SK-N-SH treated with all-trans-retinoic acid at 6 μM for 48 hours (cell line): ENCODE results near the gene NCAPG2.

Source experiments
- ATAC-seq: fragments of 200-7000 bp; cut with Tn5 transposase; 3 replicates; pipeline ENCODE4 v1.9.1; 2020; ENCODE audit warnings: mild to moderate bottlenecking, moderate library complexity
- ARNTL ChIP-seq: fragments of 450-650 bp; formaldehyde crosslinking; IDR thresholded peaks from 2 replicates; pipeline ENCODE4 v1.5.0; 2020; ENCODE audit warnings: low read depth, mild to moderate bottlenecking, moderate library complexity, borderline replicate concordance
- BACH2 ChIP-seq: fragments of 250-450 bp; sonication (Bioruptor Pico); IDR thresholded peaks from 2 replicates; pipeline ENCODE4 v1.9.0; 2021; ENCODE audit warnings: mild to moderate bottlenecking, borderline replicate concordance
- CREB5 ChIP-seq: fragments of 250-450 bp; sonication (Bioruptor Pico); IDR thresholded peaks from 2 replicates; pipeline ENCODE4 v1.5.1; 2020; ENCODE audit warnings: low read depth, mild to moderate bottlenecking, moderate library complexity
- CSDC2 ChIP-seq: fragments of 250-450 bp; sonication (Bioruptor Pico); IDR thresholded peaks from 2 replicates; pipeline ENCODE4 v1.5.0; 2020; ENCODE audit warnings: mild to moderate bottlenecking, moderate library complexity
- CSRNP3 ChIP-seq: fragments of 250-450 bp; sonication (Bioruptor Pico); IDR thresholded peaks from 2 replicates; pipeline ENCODE4 v1.5.1; 2021; ENCODE audit warnings: mild to moderate bottlenecking, moderate library complexity
- ESRRG ChIP-seq: fragments of 250-450 bp; sonication (Bioruptor Pico); IDR thresholded peaks from 2 replicates; pipeline ENCODE4 v1.6.1; 2021; ENCODE audit warnings: mild to moderate bottlenecking
- GLIS3 ChIP-seq: fragments of 250-450 bp; sonication (Bioruptor Pico); IDR thresholded peaks from 2 replicates; pipeline ENCODE4 v1.5.0; 2020; ENCODE audit warnings: mild to moderate bottlenecking, moderate library complexity
- ISL1 ChIP-seq: fragments of 250-450 bp; sonication (Bioruptor Pico); IDR thresholded peaks from 2 replicates; pipeline ENCODE4 v2.1.2; 2022; ENCODE audit warnings: mild to moderate bottlenecking, moderate library complexity
- OSR1 ChIP-seq: fragments of 250-450 bp; sonication (Bioruptor Pico); IDR thresholded peaks from 2 replicates; pipeline ENCODE4 v1.8.0; 2022; ENCODE audit warnings: moderate library complexity, mild to moderate bottlenecking, inconsistent platforms
- PATZ1 ChIP-seq: fragments of 250-450 bp; sonication (Bioruptor Pico); IDR thresholded peaks from 2 replicates; pipeline ENCODE4 v1.8.0; 2020; ENCODE audit warnings: mild to moderate bottlenecking, moderate library complexity, borderline replicate concordance
- PPARA ChIP-seq: fragments of 250-450 bp; sonication (Bioruptor Pico); IDR thresholded peaks from 2 replicates; pipeline ENCODE4 v1.5.0; 2020; ENCODE audit warnings: mild to moderate bottlenecking, borderline replicate concordance
- RARB ChIP-seq: fragments of 250-450 bp; sonication (Bioruptor Pico); IDR thresholded peaks from 2 replicates; pipeline ENCODE4 v1.8.0; 2021; ENCODE audit warnings: mild to moderate bottlenecking, moderate library complexity
- SNAI2 ChIP-seq: fragments of 250-450 bp; sonication (Bioruptor Pico); IDR thresholded peaks from 2 replicates; pipeline ENCODE4 v1.5.0; 2020; ENCODE audit warnings: mild to moderate bottlenecking, moderate library complexity
- TCF4 ChIP-seq: fragments of 250-450 bp; sonication (Bioruptor Pico); IDR thresholded peaks from 2 replicates; pipeline ENCODE4 v1.8.0; 2021; ENCODE audit warnings: mild to moderate bottlenecking, moderate library complexity, borderline replicate concordance
- TOX ChIP-seq: fragments of 250-450 bp; sonication (Bioruptor Pico); IDR thresholded peaks from 2 replicates; pipeline ENCODE4 v1.8.0; 2021; ENCODE audit warnings: mild to moderate bottlenecking, moderate library complexity, borderline replicate concordance
- ZC3H10 ChIP-seq: fragments of 250-450 bp; sonication (Bioruptor Pico); IDR thresholded peaks from 2 replicates; pipeline ENCODE4 v1.5.1; 2021; ENCODE audit warnings: mild to moderate bottlenecking, moderate library complexity
- ZFP3 ChIP-seq: fragments of 250-450 bp; sonication (Bioruptor Pico); IDR thresholded peaks from 2 replicates; pipeline ENCODE4 v1.5.0; 2020; ENCODE audit warnings: mild to moderate bottlenecking, moderate library complexity
- ZFP30 ChIP-seq: fragments of 450-650 bp; formaldehyde crosslinking; IDR thresholded peaks from 2 replicates; pipeline ENCODE4 v1.5.0; 2022; ENCODE audit warnings: mild to moderate bottlenecking, moderate library complexity
- ZNF565 ChIP-seq: fragments of 450-650 bp; formaldehyde crosslinking; conservative IDR thresholded peaks from 2 replicates; pipeline ENCODE4 v1.5.0; 2020; ENCODE audit warnings: low read depth, mild to moderate bottlenecking, moderate library complexity
- TF ChIP-seq, protein P1 (sequence below): fragments of 250-450 bp; sonication (Bioruptor Pico); IDR thresholded peaks from 2 replicates; pipeline ENCODE4 v1.8.0; 2021; ENCODE audit warnings: low read depth, mild to moderate bottlenecking, moderate library complexity, borderline replicate concordance

NCAPG2 gene

GRCh38 chr7:158591944-158592343, 112.7 kb downstream of the NCAPG2 start:
- no peak for ATAC-seq
- TF ChIP-seq CSDC2 (no peak), ISL1 (CRISPR knock-in tag) (no peak), CREB5 (no peak)

- no peak for TF ChIP-seq OSR1
- TF ChIP-seq PATZ1 (CRISPR knock-in tag): no peak
- TF ChIP-seq, protein P1, sequence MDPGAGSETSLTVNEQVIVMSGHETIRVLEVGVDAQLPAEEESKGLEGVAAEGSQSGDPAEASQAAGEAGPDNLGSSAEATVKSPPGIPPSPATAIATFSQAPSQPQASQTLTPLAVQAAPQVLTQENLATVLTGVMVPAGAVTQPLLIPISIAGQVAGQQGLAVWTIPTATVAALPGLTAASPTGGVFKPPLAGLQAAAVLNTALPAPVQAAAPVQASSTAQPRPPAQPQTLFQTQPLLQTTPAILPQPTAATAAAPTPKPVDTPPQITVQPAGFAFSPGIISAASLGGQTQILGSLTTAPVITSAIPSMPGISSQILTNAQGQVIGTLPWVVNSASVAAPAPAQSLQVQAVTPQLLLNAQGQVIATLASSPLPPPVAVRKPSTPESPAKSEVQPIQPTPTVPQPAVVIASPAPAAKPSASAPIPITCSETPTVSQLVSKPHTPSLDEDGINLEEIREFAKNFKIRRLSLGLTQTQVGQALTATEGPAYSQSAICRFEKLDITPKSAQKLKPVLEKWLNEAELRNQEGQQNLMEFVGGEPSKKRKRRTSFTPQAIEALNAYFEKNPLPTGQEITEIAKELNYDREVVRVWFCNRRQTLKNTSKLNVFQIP (CRISPR knock-in tag): no peak
- TF ChIP-seq RARB (CRISPR knock-in tag): no peak
- TF ChIP-seq TCF4: no peak
- no peak for TF ChIP-seq CSDC2
- no peak for TF ChIP-seq CSRNP3
- no peak for TF ChIP-seq GLIS3 (CRISPR knock-in tag)
- TF ChIP-seq SNAI2: no peak
- no peak for TF ChIP-seq BACH2 (CRISPR knock-in tag)
- no peak for TF ChIP-seq ZFP3 (CRISPR knock-in tag)
- TF ChIP-seq ARNTL (CRISPR knock-in tag): no peak
- no peak for TF ChIP-seq ESRRG (CRISPR knock-in tag)
- no peak for TF ChIP-seq ZC3H10 (CRISPR knock-in tag)
- no peak for TF ChIP-seq PPARA (CRISPR knock-in tag)
- no peak for TF ChIP-seq TOX (CRISPR knock-in tag)
- TF ChIP-seq ZFP30 (CRISPR knock-in tag): no peak
- TF ChIP-seq ZNF565 (CRISPR knock-in tag): no peak
Observed at GRCh38 chr7:158590181-158590530, 114.4 kb downstream of the NCAPG2 start.

GRCh38 chr7:158589653-158590052, 115.0 kb downstream of the NCAPG2 start:
- no peak for ATAC-seq

More at GRCh38 chr7:158590181-158590530, 114.4 kb downstream of the NCAPG2 start:
- ATAC-seq: no peak

More at GRCh38 chr7:158589653-158590052, 115.0 kb downstream of the NCAPG2 start:
- TF ChIP-seq SNAI2: no peak
- no peak for TF ChIP-seq OSR1
- TF ChIP-seq TCF4: no peak
- TF ChIP-seq, protein P1 (CRISPR knock-in tag): no peak
- TF ChIP-seq ZFP3 (CRISPR knock-in tag): no peak
- no peak for TF ChIP-seq ZC3H10 (CRISPR knock-in tag)
- TF ChIP-seq CREB5: no peak
- TF ChIP-seq ZNF565 (CRISPR knock-in tag): no peak
- TF ChIP-seq ISL1 (CRISPR knock-in tag): no peak
- TF ChIP-seq GLIS3 (CRISPR knock-in tag): no peak
- no peak for TF ChIP-seq ESRRG (CRISPR knock-in tag)
- no peak for TF ChIP-seq PPARA (CRISPR knock-in tag)
- no peak for TF ChIP-seq BACH2 (CRISPR knock-in tag)
- no peak for TF ChIP-seq CSDC2
- TF ChIP-seq ARNTL (CRISPR knock-in tag): no peak
- TF ChIP-seq PATZ1 (CRISPR knock-in tag): no peak
- no peak for TF ChIP-seq RARB (CRISPR knock-in tag)
